ENCODE results near the gene RAB24.

DNA sequence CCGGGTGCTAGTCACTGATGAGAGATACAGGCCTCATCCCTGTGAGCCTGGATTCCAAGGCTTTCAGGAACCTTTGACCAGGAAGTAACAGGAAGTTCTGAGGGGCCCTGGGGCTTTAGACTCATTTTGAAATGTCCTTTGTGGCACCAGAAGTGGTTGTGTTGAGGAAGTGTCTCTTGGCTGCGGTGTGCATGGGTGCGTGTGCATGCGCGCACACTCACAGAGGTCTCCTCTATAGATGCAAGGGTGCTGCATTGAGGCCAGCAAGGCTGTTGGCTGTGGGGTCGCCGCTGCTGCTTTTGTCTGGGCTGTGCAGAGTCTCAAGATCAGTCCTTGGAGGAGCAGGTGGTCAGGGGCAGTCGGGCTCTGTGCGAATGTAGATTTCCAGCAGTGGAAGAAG is 7.6 kb downstream of the RAB24 start:
- TF ChIP-seq, protein P1, sequence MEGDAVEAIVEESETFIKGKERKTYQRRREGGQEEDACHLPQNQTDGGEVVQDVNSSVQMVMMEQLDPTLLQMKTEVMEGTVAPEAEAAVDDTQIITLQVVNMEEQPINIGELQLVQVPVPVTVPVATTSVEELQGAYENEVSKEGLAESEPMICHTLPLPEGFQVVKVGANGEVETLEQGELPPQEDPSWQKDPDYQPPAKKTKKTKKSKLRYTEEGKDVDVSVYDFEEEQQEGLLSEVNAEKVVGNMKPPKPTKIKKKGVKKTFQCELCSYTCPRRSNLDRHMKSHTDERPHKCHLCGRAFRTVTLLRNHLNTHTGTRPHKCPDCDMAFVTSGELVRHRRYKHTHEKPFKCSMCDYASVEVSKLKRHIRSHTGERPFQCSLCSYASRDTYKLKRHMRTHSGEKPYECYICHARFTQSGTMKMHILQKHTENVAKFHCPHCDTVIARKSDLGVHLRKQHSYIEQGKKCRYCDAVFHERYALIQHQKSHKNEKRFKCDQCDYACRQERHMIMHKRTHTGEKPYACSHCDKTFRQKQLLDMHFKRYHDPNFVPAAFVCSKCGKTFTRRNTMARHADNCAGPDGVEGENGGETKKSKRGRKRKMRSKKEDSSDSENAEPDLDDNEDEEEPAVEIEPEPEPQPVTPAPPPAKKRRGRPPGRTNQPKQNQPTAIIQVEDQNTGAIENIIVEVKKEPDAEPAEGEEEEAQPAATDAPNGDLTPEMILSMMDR (IDR thresholded peaks at IDR 0.05) = no peak
- TF ChIP-seq POLR2A (IDR thresholded peaks at IDR 0.05) = no peak

All from thyroid gland (tissue), 4 donors.